Transverse colon (tissue), 4 donors: ENCODE data around the gene VPS13C.

Experiments used
- CTCF ChIP-seq, 5 experiments: fragments of 200-600 bp in 3 of 5; fragments of 450-650 bp in 2 of 5; sonication (generic) in 3 of 5; IDR thresholded peaks; 1 replicate in 2 of 5; 2 replicates in 3 of 5; pipeline ENCODE4 v1.5.1; 2016 to 2017; ENCODE audit warnings: antibody characterized with exemption in 5 of 5, inconsistent platforms in 3 of 5, mild to moderate bottlenecking in 2 of 5, moderate library complexity in 1 of 5
- POLR2A ChIP-seq: fragments of 450-650 bp; IDR thresholded peaks from one replicate; pipeline ENCODE4 v1.6.1; 2016; ENCODE audit warnings: antibody characterized with exemption, mild to moderate bottlenecking, moderate library complexity
- POLR2AphosphoS5 ChIP-seq, 3 donors: sonication (generic); formaldehyde crosslinking; IDR thresholded peaks; one replicate each; pipeline ENCODE4 v1.6.1; 2016; ENCODE audit warnings: antibody characterized with exemption in 3 of 3

GRCh38 chr15:61978225-61978624 lies 82.0 kb downstream of the VPS13C start:
- TF ChIP-seq CTCF (IDR thresholded peaks at IDR 0.05) (no peak), POLR2AphosphoS5 (IDR thresholded peaks at IDR 0.05) (no peak), POLR2A (no peak)
